ENCODE results near the gene FAM210B. TPM values are rescaled to one million over a fixed set of nuclear protein-coding genes. Genes with fewer than 3 reads are reported as not detected.

FAM210B gene
- total and polyA plus RNA-seq, 9 of the 15 experiments (the other 6 are each of a cell fraction or from before 2014, with no cell fraction given) = 12.1 to 87.3 (median 47.6) TPM

DNA sequence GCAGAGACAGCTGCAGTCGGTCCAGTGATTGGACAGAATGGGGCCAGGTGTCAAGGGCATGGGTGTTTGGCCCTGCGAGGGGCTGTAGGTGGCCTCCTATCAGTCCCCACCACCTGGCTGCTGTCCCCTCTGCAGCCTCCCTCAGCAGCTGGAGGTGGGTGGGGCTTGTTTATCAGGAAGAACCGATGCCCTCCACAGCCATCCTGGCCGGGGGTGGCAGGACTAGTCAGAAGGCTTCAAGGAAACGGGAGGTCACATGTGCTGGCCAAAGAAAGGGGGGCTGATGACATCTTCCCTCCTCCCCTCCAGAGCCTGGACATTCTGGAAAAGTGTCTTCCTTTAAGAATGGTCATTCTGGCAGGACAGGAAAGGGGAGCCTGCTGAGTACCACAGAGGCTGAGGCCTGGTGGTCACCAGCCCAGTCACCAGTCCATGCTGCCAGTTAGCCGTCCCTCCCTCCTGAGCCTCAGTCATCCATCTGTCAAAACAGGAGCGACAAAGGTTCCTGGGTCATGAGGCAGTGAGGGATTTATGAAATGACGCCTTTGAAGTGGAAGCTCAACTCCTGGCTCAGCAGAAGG, 4.1 kb downstream of the FAM210B start (continued):
- TF ChIP-seq ZNF668 (CRISPR knock-in tag; IDR thresholded peaks at IDR 0.05) (no peak; the same call in 1 of the 2 replicates), NR3C1 (CRISPR knock-in tag; IDR thresholded peaks at IDR 0.05) (no peak), RNF2 (IDR thresholded peaks at IDR 0.05) (peak; percentile 76; the same call in 1 of the 2 replicates), SREBF1 (IDR thresholded peaks at IDR 0.05; ENCODE audit: borderline replicate concordance, low read depth, low read length) (no peak), SMAD1 (IDR thresholded peaks at IDR 0.05; ENCODE audit: low read depth, low read length, partially characterized antibody) (peak; percentile 28), EHMT2 (IDR thresholded peaks at IDR 0.05) (no peak), ZNF696 (CRISPR knock-in tag; conservative IDR thresholded peaks at IDR 0.05) (no peak), ZNF324 (CRISPR knock-in tag; IDR thresholded peaks at IDR 0.05) (no peak), SMARCC2 (IDR thresholded peaks at IDR 0.05; ENCODE audit: low read depth) (peak; percentile 82; the same call in 1 of the 2 replicates), NR1H2 (CRISPR knock-in tag; IDR thresholded peaks at IDR 0.05) (no peak), NRF1 (conservative IDR thresholded peaks at IDR 0.05 in 1 of 2, IDR thresholded peaks at IDR 0.05 in 1 of 2) (0 out of 4 replicates have a peak, but pooled peaks of 1 of the 2 experiments have one; percentile 8), NCOA6 (IDR thresholded peaks at IDR 0.05) (no peak), ZNF165 (CRISPR knock-in tag; IDR thresholded peaks at IDR 0.05; ENCODE audit: borderline replicate concordance) (no peak), ZKSCAN3 (CRISPR knock-in tag; IDR thresholded peaks at IDR 0.05) (no peak)
- TF ChIP-seq, protein P1, sequence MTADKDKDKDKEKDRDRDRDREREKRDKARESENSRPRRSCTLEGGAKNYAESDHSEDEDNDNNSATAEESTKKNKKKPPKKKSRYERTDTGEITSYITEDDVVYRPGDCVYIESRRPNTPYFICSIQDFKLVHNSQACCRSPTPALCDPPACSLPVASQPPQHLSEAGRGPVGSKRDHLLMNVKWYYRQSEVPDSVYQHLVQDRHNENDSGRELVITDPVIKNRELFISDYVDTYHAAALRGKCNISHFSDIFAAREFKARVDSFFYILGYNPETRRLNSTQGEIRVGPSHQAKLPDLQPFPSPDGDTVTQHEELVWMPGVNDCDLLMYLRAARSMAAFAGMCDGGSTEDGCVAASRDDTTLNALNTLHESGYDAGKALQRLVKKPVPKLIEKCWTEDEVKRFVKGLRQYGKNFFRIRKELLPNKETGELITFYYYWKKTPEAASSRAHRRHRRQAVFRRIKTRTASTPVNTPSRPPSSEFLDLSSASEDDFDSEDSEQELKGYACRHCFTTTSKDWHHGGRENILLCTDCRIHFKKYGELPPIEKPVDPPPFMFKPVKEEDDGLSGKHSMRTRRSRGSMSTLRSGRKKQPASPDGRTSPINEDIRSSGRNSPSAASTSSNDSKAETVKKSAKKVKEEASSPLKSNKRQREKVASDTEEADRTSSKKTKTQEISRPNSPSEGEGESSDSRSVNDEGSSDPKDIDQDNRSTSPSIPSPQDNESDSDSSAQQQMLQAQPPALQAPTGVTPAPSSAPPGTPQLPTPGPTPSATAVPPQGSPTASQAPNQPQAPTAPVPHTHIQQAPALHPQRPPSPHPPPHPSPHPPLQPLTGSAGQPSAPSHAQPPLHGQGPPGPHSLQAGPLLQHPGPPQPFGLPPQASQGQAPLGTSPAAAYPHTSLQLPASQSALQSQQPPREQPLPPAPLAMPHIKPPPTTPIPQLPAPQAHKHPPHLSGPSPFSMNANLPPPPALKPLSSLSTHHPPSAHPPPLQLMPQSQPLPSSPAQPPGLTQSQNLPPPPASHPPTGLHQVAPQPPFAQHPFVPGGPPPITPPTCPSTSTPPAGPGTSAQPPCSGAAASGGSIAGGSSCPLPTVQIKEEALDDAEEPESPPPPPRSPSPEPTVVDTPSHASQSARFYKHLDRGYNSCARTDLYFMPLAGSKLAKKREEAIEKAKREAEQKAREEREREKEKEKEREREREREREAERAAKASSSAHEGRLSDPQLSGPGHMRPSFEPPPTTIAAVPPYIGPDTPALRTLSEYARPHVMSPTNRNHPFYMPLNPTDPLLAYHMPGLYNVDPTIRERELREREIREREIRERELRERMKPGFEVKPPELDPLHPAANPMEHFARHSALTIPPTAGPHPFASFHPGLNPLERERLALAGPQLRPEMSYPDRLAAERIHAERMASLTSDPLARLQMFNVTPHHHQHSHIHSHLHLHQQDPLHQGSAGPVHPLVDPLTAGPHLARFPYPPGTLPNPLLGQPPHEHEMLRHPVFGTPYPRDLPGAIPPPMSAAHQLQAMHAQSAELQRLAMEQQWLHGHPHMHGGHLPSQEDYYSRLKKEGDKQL (CRISPR knock-in tag; IDR thresholded peaks at IDR 0.05; ENCODE audit: borderline replicate concordance) = no peak
- TF ChIP-seq, protein P2, sequence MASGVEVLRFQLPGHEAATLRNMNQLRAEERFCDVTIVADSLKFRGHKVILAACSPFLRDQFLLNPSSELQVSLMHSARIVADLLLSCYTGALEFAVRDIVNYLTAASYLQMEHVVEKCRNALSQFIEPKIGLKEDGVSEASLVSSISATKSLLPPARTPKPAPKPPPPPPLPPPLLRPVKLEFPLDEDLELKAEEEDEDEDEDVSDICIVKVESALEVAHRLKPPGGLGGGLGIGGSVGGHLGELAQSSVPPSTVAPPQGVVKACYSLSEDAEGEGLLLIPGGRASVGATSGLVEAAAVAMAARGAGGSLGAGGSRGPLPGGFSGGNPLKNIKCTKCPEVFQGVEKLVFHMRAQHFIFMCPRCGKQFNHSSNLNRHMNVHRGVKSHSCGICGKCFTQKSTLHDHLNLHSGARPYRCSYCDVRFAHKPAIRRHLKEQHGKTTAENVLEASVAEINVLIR (CRISPR knock-in tag; IDR thresholded peaks at IDR 0.05) = peak; percentile 57
- TF ChIP-seq, protein P3, sequence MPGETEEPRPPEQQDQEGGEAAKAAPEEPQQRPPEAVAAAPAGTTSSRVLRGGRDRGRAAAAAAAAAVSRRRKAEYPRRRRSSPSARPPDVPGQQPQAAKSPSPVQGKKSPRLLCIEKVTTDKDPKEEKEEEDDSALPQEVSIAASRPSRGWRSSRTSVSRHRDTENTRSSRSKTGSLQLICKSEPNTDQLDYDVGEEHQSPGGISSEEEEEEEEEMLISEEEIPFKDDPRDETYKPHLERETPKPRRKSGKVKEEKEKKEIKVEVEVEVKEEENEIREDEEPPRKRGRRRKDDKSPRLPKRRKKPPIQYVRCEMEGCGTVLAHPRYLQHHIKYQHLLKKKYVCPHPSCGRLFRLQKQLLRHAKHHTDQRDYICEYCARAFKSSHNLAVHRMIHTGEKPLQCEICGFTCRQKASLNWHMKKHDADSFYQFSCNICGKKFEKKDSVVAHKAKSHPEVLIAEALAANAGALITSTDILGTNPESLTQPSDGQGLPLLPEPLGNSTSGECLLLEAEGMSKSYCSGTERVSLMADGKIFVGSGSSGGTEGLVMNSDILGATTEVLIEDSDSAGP (CRISPR knock-in tag; IDR thresholded peaks at IDR 0.05) = no peak
